GM12878 (cell line): ENCODE results near the gene CFAP74. TPM values are rescaled to one million over a fixed set of nuclear protein-coding genes. Genes with fewer than 3 reads are reported as not detected.

Experiments
- ATAC-seq: fragments of 200-7000 bp; cut with Tn5 transposase; 3 replicates; pipeline ENCODE4 v1.9.1; 2020; ENCODE audit warnings: mild to moderate bottlenecking, moderate library complexity
- BruUV-seq: library from RNA; stranded (reverse); fragments of 400-500 nt; replicated peaks from 2 replicates; lab custom pipeline; 2021; lab: Mats Ljungman, UMichigan
- CTCF ChIA-PET: fragments of 300-600 bp; sonication (Branson Sonifier 250); formaldehyde crosslinking; extraction: SDS; loops from one replicate; lab custom pipeline; 2021; ENCODE audit warnings: inconsistent platforms; lab: Yijun Ruan, JAX
- POLR2A ChIA-PET: fragments of 350-600 bp; formaldehyde crosslinking; extraction: SDS; loops from one replicate; lab custom pipeline; 2021; ENCODE audit warnings: inconsistent platforms; lab: Charles Lee
- RAD21 ChIA-PET: fragments of 300-600 bp; sonication (Branson Sonifier 250); formaldehyde crosslinking; loops from one replicate; lab custom pipeline; 2023; ENCODE audit warnings: antibody characterized with exemption; ENCODE audit not compliant: unreplicated experiment; lab: Charles Lee
- SMC1A ChIA-PET: fragments of 300-600 bp; sonication (Branson Sonifier 250); formaldehyde crosslinking; loops from one replicate; lab custom pipeline; 2023; ENCODE audit not compliant: unreplicated experiment, uncharacterized antibody; lab: Charles Lee
- DNase-seq: peaks from one replicate; pipeline ENCODE4 v3.0.0-alpha.2; 2011; ENCODE audit warnings: low read depth, low spot score
- FAIRE-seq: peaks from 3 replicates; lab custom pipeline; 2011; peaks lifted over from hg19 to GRCh38; lab: Jason Lieb, UNC
- H2AFZ ChIP-seq: 2 replicates; pipeline ENCODE4 v1.6.0; 2011; ENCODE audit warnings: low read depth, low read length, control low read depth; ENCODE audit not compliant: control insufficient read depth
- H3K27ac ChIP-seq: 2 replicates; pipeline ENCODE4 v1.5.1; 2011; ENCODE audit warnings: control low read depth; ENCODE audit not compliant: control insufficient read depth, insufficient read depth
- H3K27me3 ChIP-seq, 2 experiments: replicated peaks in 1 of 2; 2 replicates each; pipeline versions ENCODE4 v1.6.0 to v1.6.1; 2011; ENCODE audit warnings: low read length in 1 of 2; ENCODE audit not compliant: control insufficient read depth in 2 of 2, insufficient read depth in 2 of 2
- H3K36me3 ChIP-seq, 2 experiments: 2 replicates each; pipeline ENCODE4 v1.5.1; 2011; ENCODE audit warnings: low read length in 1 of 2; ENCODE audit not compliant: control insufficient read depth in 2 of 2, insufficient read depth in 2 of 2
- H3K4me1 ChIP-seq: 2 replicates; pipeline ENCODE4 v1.6.1; 2011; ENCODE audit warnings: mild to moderate bottlenecking, low read length, moderate library complexity, mixed read lengths; ENCODE audit not compliant: control insufficient read depth, insufficient read depth
- H3K4me2 ChIP-seq: 2 replicates; pipeline ENCODE4 v1.6.0; 2011; ENCODE audit warnings: control low read depth; ENCODE audit not compliant: control insufficient read depth, insufficient read depth
- H3K4me3 ChIP-seq: fragments of 200-600 bp; sonication (generic); 2 replicates; pipeline ENCODE4 v1.5.1; 2016
- H3K79me2 ChIP-seq: 2 replicates; pipeline ENCODE4 v1.6.0; 2011; ENCODE audit warnings: low read length; ENCODE audit not compliant: control insufficient read depth, insufficient read depth
- H3K9ac ChIP-seq: 2 replicates; pipeline ENCODE4 v1.8.0; 2011; ENCODE audit warnings: low read length, control low read depth, mixed read lengths; ENCODE audit not compliant: control insufficient read depth, insufficient read depth
- H3K9me3 ChIP-seq: replicated peaks from 3 replicates; pipeline ENCODE4 v1.5.1; 2011; ENCODE audit warnings: mild to moderate bottlenecking, low read length; ENCODE audit not compliant: control insufficient read depth, insufficient read depth
- H4K20me1 ChIP-seq: 2 replicates; pipeline ENCODE4 v1.6.0; 2011; ENCODE audit not compliant: control insufficient read depth, insufficient read depth
- BMI1 ChIP-seq: fragments of 450-650 bp; IDR thresholded peaks from 2 replicates; pipeline ENCODE4 v1.6.1; 2016; ENCODE audit warnings: mild to moderate bottlenecking, moderate library complexity, borderline replicate concordance
- CBX3 ChIP-seq: fragments of 200-600 bp; sonication (generic); IDR thresholded peaks from 2 replicates; pipeline ENCODE4 v1.6.1; 2016; ENCODE audit warnings: low read depth, borderline replicate concordance
- CREM ChIP-seq: IDR thresholded peaks from 2 replicates; pipeline ENCODE4 v1.6.1; 2014; ENCODE audit warnings: antibody characterized with exemption, low read depth
- E2F4 ChIP-seq: IDR thresholded peaks from 2 replicates; pipeline ENCODE4 v1.6.1; 2012; ENCODE audit warnings: low read depth, low read length, improper control_type of control experiment
- E2F8 ChIP-seq: fragments of 450-650 bp; IDR thresholded peaks from 2 replicates; pipeline ENCODE4 v1.6.1; 2018; ENCODE audit warnings: mild to moderate bottlenecking, low read depth, moderate library complexity; ENCODE audit not compliant: partially characterized antibody
- IKZF2 ChIP-seq, 2 experiments: fragments of 450-650 bp; IDR thresholded peaks; 2 replicates each; pipeline ENCODE4 v1.6.1; 2017; ENCODE audit warnings: mild to moderate bottlenecking in 2 of 2, moderate library complexity in 2 of 2
- IRF5 ChIP-seq: fragments of 450-650 bp; IDR thresholded peaks from 2 replicates; pipeline ENCODE4 v1.6.1; 2017; ENCODE audit warnings: borderline replicate concordance
- LARP7 ChIP-seq: fragments of 450-650 bp; IDR thresholded peaks from 2 replicates; pipeline ENCODE4 v1.6.1; 2017; ENCODE audit warnings: mild to moderate bottlenecking
- POLR2A ChIP-seq: IDR thresholded peaks from 2 replicates; pipeline ENCODE4 v1.6.1; 2011; ENCODE audit warnings: low read depth, mild to moderate bottlenecking, low read length
- PRDM15 ChIP-seq: fragments of 450-650 bp; formaldehyde crosslinking; IDR thresholded peaks from 2 replicates; pipeline ENCODE4 v1.4.0; 2020; ENCODE audit warnings: mild to moderate bottlenecking, moderate library complexity
- SMARCA5 ChIP-seq: fragments of 450-650 bp; IDR thresholded peaks from 2 replicates; pipeline ENCODE4 v1.6.1; 2017; ENCODE audit warnings: mild to moderate bottlenecking
- TCF12 ChIP-seq: IDR thresholded peaks from 2 replicates; pipeline ENCODE4 v1.6.1; 2011; ENCODE audit warnings: low read depth, mild to moderate bottlenecking, low read length
- TCF7 ChIP-seq: IDR thresholded peaks from 2 replicates; pipeline ENCODE4 v1.6.1; 2014; ENCODE audit warnings: antibody characterized with exemption, borderline replicate concordance
- ZSCAN29 ChIP-seq: fragments of 450-650 bp; IDR thresholded peaks from 2 replicates; pipeline ENCODE4 v1.6.1; 2017; ENCODE audit warnings: mild to moderate bottlenecking, moderate library complexity
- WGBS: methylation state at CpG from one replicate; pipeline ENCODE4 v1.1.6; 2016; ENCODE audit warnings: low lambda C conversion rate; ENCODE audit not compliant: insufficient replicate concordance, insufficient coverage; ENCODE audit errors: missing lambda C conversion rate; 5-methylcytosine and 5-hydroxymethylcytosine counted together
- in situ Hi-C: fragments of 300-500 bp; cut with MboI; formaldehyde crosslinking; loops from 9 replicates; pipeline ENCODE4 v1.14.3; 2018; ENCODE audit warnings: mixed read lengths
- intact Hi-C: fragments of 100-400 bp; cut with micrococcal nuclease; formaldehyde crosslinking; loops from one replicate; pipeline ENCODE4 v1.14.2; 2022; ENCODE audit not compliant: unreplicated experiment
- polyA plus RNA-seq, 11 experiments: library from polyadenylated mRNA; depleted of rRNA in 4 of 11; unstranded in 6 of 11; stranded (reverse) in 5 of 11; fragments of >200 nt; fragmentation: Nextera tagmentation in 4 of 11; fragmentation: Illumina TruSeq in 1 of 11; extraction: Ambion mirVana in 4 of 11; extraction: Trizol in 1 of 11; gene quantifications; 1 replicate in 1 of 11; 2 replicates in 10 of 11; pipeline versions ENCODE4 v1.2.1 to v1.2.3, GENCODE V29; 2011 to 2016; ENCODE audit warnings: inconsistent platforms in 2 of 11, missing spikeins in 2 of 11, low read depth in 1 of 11
- total RNA-seq, 4 experiments: library from RNA; depleted of rRNA in 3 of 4; stranded (reverse); fragments of >200 nt in 3 of 4; fragmentation: Illumina TruSeq in 1 of 4; extraction: Trizol in 1 of 4; gene quantifications; 2 replicates each; pipeline versions ENCODE4 v1.2.1 to v1.2.3, GENCODE V29; 2013 to 2021

The CFAP74 gene
- total and polyA plus RNA-seq, 10 of the 15 experiments (the other 5 are each of a cell fraction or from before 2014, with no cell fraction given): 0.01 TPM; not detected in 9

- TF ChIP-seq LARP7: no peak
- no peak for TF ChIP-seq TCF7
- no peak for TF ChIP-seq SMARCA5
- TF ChIP-seq POLR2A: no peak
- no peak for TF ChIP-seq TCF12
- TF ChIP-seq, all 136 proteins: peak for 0
These were observed at the start of gene CFAP74 (continued) for GRCh38 chr1:2003541-2004131.

- 67% methylated on average over 17 of the region's 17 CpGs for WGBS
- CTCF ChIA-PET: no interaction called here
- in situ Hi-C loops: no loop called here
- TF ChIP-seq E2F4: no peak
- TF ChIP-seq E2F8: no peak
- TF ChIP-seq BMI1: no peak
- TF ChIP-seq IRF5: no peak
- no peak for TF ChIP-seq PRDM15 (CRISPR knock-in tag)
- no peak for TF ChIP-seq CREM
- TF ChIP-seq ZSCAN29: no peak
- TF ChIP-seq CBX3: no peak
- TF ChIP-seq IKZF2 (IDR thresholded peaks at IDR 0.05): no peak
These were observed 49.6 kb upstream of the CFAP74 start for GRCh38 chr1:2053217-2053616.

More at GRCh38 chr1:2053217-2053616, 49.6 kb upstream of the CFAP74 start:
- no TSS peak for BruUV-seq
- FAIRE-seq (no peak), DNase-seq (no peak), ATAC-seq (no peak)
- POLR2A ChIA-PET: no interaction called here
- Histone ChIP-seq H3K36me3 (no peaks in the 10 kb centered on the region), H3K27ac (no peak overlapping the region), H3K4me2 (no peak overlapping the region), H3K9me3 (no peaks in the 10 kb centered on the region), H3K79me2 (no peaks in the 10 kb centered on the region), H3K27me3 (no peaks in the 10 kb centered on the region), H2AFZ (no peak overlapping the region), H3K4me3 (no peak overlapping the region), H4K20me1 (no peaks in the 10 kb centered on the region), H3K9ac (no peak overlapping the region), H3K4me1 (no peaks in the 10 kb centered on the region)
- RAD21 ChIA-PET: no interaction called here
- intact Hi-C loops: no loop called here
- SMC1A ChIA-PET: no interaction called here
